Right lobe of liver (tissue), 4 donors: ENCODE measurements around the gene KRT84.

Experiments used
- CTCF ChIP-seq, 4 donors: fragments of 200-600 bp in 3 of 4; fragments of 450-650 bp in 1 of 4; IDR thresholded peaks; one replicate each; pipeline versions ENCODE4 v1.5.1 to v1.8.0; 2016 to 2022; ENCODE audit warnings: antibody characterized with exemption in 4 of 4, mild to moderate bottlenecking in 2 of 4
- POLR2A ChIP-seq: fragments of 450-650 bp; IDR thresholded peaks from one replicate; pipeline ENCODE4 v1.6.1; 2017; ENCODE audit warnings: antibody characterized with exemption, mild to moderate bottlenecking
- donor health status: DM: no; HTN: no; CAD: no.
- donor health status: DM: no; HTN: no; CAD: no.
- donor health status: DM: no; HTN: yes; CAD: no.

- TF ChIP-seq POLR2A (no peak), CTCF (IDR thresholded peaks at IDR 0.05) (no peak)
These were observed 40.0 kb upstream of the KRT84 start for GRCh38 chr12:52425466-52425865.
